Stimulated activated CD4-positive, alpha-beta T cell treated with anti-CD3 and anti-CD28 coated beads, Interleukin-2, amount 100 ng/mL, for 24 hours (primary cell): Measurements from ENCODE around the gene NBPF26.
"Not testable (repeated sequence)": the region's sequence is repeated elsewhere in the genome, so short reads cannot be mapped to it uniquely, and the experiment has no call there.

Experiments
- DNase-seq, 2 donors: peaks; one replicate each; pipeline ENCODE4 v3.0.0-alpha.2; 2020

NBPF26 gene

DNA sequence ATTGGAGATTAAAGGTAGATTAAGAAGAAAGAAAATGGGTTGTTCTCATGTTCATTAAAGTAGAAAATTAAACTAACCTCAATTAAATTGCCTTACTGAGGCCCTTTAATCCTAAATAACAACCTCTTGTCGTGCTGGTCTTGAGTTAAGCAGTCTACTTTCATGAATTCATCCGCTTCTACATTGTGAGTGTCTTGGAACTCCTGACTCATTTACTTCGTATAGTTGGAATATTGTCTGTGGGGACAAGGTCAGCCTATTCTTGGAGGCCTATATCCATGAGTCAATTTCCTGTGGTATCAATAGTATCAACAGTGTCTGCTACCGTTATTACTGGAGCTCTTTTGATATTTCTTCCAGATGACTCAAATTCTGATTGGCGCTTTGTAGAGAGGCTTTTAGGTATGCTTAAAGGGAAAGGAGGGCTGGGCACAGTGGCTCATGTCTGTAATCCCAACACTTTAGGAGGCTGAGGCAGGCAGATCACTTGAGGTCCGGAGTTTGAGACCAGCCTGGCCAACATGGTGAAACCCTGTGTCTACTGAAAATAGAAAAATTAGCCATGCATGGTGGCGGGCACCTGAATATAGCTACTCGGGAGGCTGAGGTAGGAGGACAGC, 136.0 kb downstream of the NBPF26 start:
- DNase-seq = not testable (repeated sequence)

DNA sequence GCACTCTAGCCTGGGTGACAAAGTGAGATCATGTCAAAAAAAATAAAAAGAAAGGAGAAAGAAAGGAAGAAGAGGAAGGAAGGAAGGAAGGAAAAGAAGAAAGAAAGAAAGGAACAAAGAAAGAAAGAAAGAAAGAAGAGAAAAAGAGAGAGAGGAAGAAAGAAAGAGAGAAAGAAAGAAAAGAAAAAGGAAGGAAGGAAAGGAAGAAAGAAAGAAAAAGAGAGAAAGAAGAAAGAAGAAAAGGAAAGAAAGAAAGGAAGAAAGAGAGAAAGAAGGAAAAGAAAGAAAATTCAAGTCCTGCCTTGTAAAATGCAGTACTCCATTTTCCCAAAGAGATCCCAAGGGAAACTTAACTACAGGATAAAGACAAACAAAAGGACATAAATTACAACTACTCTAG, 154.5 kb downstream of the NBPF26 start:
- not testable (repeated sequence) for DNase-seq

DNA sequence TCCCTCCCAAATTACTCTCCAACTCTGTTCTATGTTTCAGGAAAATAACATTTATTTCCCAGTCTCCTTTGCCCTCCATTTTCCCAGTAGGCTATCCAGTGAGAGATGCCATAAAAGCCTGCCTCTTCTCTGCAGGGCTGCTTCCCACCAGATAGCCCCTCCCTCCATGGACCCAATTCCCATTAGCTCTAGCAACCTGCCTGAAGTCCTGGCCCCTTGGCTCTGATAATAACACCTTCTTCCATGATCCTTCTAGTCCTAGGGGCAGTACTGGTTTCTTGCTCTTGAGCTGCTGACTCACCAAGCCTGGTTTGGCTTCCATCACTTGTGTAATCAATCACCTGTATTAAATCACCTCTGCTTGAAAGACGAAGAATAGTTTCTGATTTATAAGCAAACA, 156.3 kb downstream of the NBPF26 start:
- not testable (repeated sequence) for DNase-seq

DNA sequence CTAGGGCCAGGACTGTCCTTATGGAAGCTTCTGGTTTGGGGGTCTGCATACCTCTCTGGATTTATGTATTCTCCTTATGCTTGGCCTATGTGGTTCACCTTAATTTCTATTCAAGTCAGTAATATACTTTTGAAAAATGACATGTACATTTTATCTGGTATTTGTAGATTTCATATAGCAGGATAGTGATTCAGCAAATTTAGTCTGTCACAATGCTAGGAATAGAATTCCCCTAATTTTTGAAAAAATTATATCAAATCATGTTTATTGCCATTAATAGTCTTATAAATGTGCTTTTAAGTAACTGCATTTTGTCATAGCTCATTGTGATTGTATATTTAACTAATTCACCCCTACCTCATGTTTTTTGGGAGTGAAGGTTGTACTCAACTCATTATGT, 158.2 kb downstream of the NBPF26 start:
- DNase-seq = not testable (repeated sequence)
